Liver (tissue), 9 donors: ENCODE data around the gene RPL38. TPM values are rescaled to one million over a fixed set of nuclear protein-coding genes. Genes with fewer than 3 reads are reported as not detected.

Experiments
- DNase-seq: peaks from one replicate; pipeline ENCODE4 v3.0.0-alpha.2; 2017; ENCODE audit warnings: low spot score
- H3K27ac ChIP-seq, 2 donors: one replicate each; pipeline ENCODE4 v1.7.0; 2013; ENCODE audit warnings: inconsistent platforms in 2 of 2, low read length in 2 of 2, control low read depth in 1 of 2, low read depth in 1 of 2, mild to moderate bottlenecking in 1 of 2
- H3K27me3 ChIP-seq, 4 donors: one replicate each; pipeline versions ENCODE4 v1.6.1 to v1.7.0; 2013; ENCODE audit warnings: low read length in 3 of 4, inconsistent platforms in 1 of 4, mild to moderate bottlenecking in 1 of 4, moderate library complexity in 1 of 4; ENCODE audit not compliant: control insufficient read depth in 4 of 4, insufficient read depth in 4 of 4
- H3K36me3 ChIP-seq, 4 donors: one replicate each; pipeline versions ENCODE4 v1.6.1 to v1.7.0; 2013; ENCODE audit warnings: low read length in 3 of 4, mild to moderate bottlenecking in 3 of 4, low read depth in 1 of 4, moderate library complexity in 1 of 4; ENCODE audit not compliant: control insufficient read depth in 4 of 4, insufficient read depth in 3 of 4
- H3K4me1 ChIP-seq, 4 donors: one replicate each; pipeline versions ENCODE4 v1.6.1 to v1.7.0; 2013; ENCODE audit warnings: low read length in 3 of 4, mild to moderate bottlenecking in 3 of 4, moderate library complexity in 1 of 4; ENCODE audit not compliant: control insufficient read depth in 4 of 4, insufficient read depth in 4 of 4
- H3K4me3 ChIP-seq, 3 donors: one replicate each; pipeline versions ENCODE4 v1.6.1 to v1.7.0; 2013; ENCODE audit warnings: low read length in 3 of 3, control low read depth in 1 of 3, low read depth in 1 of 3, mild to moderate bottlenecking in 1 of 3
- H3K9ac ChIP-seq, 2 donors: one replicate each; pipeline ENCODE4 v1.7.0; 2013; ENCODE audit warnings: low read length in 2 of 2, mild to moderate bottlenecking in 2 of 2, moderate library complexity in 2 of 2, control low read depth in 1 of 2, low read depth in 1 of 2
- H3K9me3 ChIP-seq, 4 donors: one replicate each; pipeline versions ENCODE4 v1.6.1 to v1.7.0; 2013; ENCODE audit warnings: low read length in 3 of 4; ENCODE audit not compliant: control insufficient read depth in 4 of 4
- EGR1 ChIP-seq, 2 donors: IDR thresholded peaks; 2 replicates each; pipeline ENCODE4 v1.6.1; 2016 to 2018; ENCODE audit warnings: antibody characterized with exemption in 2 of 2, low read depth in 2 of 2
- FOXA1 ChIP-seq: IDR thresholded peaks from 2 replicates; pipeline ENCODE4 v1.6.1; 2016; ENCODE audit warnings: antibody characterized with exemption
- GABPA ChIP-seq, 2 donors: IDR thresholded peaks in 1 of 2; conservative IDR thresholded peaks in 1 of 2; 2 replicates each; pipeline ENCODE4 v1.6.1; 2016; ENCODE audit warnings: antibody characterized with exemption in 2 of 2, mild to moderate bottlenecking in 1 of 2, moderate library complexity in 1 of 2
- HNF4A ChIP-seq, 2 donors: conservative IDR thresholded peaks; 2 replicates each; pipeline ENCODE4 v1.6.1; 2016; ENCODE audit warnings: antibody characterized with exemption in 2 of 2, mild to moderate bottlenecking in 2 of 2
- HNF4G ChIP-seq: IDR thresholded peaks from 2 replicates; pipeline ENCODE4 v1.6.1; 2016; ENCODE audit warnings: antibody characterized with exemption
- JUND ChIP-seq, 2 donors: IDR thresholded peaks; 2 replicates each; pipeline ENCODE4 v1.6.1; 2016; ENCODE audit warnings: antibody characterized with exemption in 2 of 2
- NR2F2 ChIP-seq: IDR thresholded peaks from 2 replicates; pipeline ENCODE4 v1.6.1; 2016; ENCODE audit warnings: antibody characterized with exemption
- RAD21 ChIP-seq, 2 donors: IDR thresholded peaks; 2 replicates each; pipeline ENCODE4 v1.6.1; 2016; ENCODE audit warnings: antibody characterized with exemption in 2 of 2, mild to moderate bottlenecking in 2 of 2
- SP1 ChIP-seq: IDR thresholded peaks from 2 replicates; pipeline ENCODE4 v1.6.1; 2018; ENCODE audit warnings: antibody characterized with exemption, mild to moderate bottlenecking
- TAF1 ChIP-seq: conservative IDR thresholded peaks from 2 replicates; pipeline ENCODE4 v1.6.1; 2016; ENCODE audit warnings: antibody characterized with exemption, mild to moderate bottlenecking
- YY1 ChIP-seq: IDR thresholded peaks from 2 replicates; pipeline ENCODE4 v1.6.1; 2016; ENCODE audit warnings: antibody characterized with exemption, mild to moderate bottlenecking
- WGBS: extraction: QIAGEN DNeasy Blood & Tissue Kit; methylation state at CpG from one replicate; pipeline ENCODE4 v1.1.7; 2013; 5-methylcytosine and 5-hydroxymethylcytosine counted together
- polyA plus RNA-seq, 2 donors: library from polyadenylated mRNA; stranded (reverse) in 1 of 2; unstranded in 1 of 2; fragments of 200-250 nt in 1 of 2; fragments of >200 nt in 1 of 2; fragmentation: Nextera tagmentation in 1 of 2; extraction: Ambion mirVana in 1 of 2; gene quantifications; one replicate each; pipeline versions ENCODE4 v1.2.1 to v1.2.3, GENCODE V29; 2013 to 2015
- total RNA-seq, 2 donors: library from RNA; depleted of rRNA; stranded (reverse); fragments of >200 nt; gene quantifications; one replicate each; pipeline ENCODE4 v1.2.3, GENCODE V29; 2014
- TF ChIP-seq, protein P1 (sequence below): IDR thresholded peaks from 2 replicates; pipeline ENCODE4 v1.6.1; 2016; ENCODE audit warnings: antibody characterized with exemption
- TF ChIP-seq, protein P2 (sequence below): IDR thresholded peaks from 2 replicates; pipeline ENCODE4 v1.6.1; 2016; ENCODE audit warnings: antibody characterized with exemption
- TF ChIP-seq, protein P3 (sequence below): IDR thresholded peaks from 2 replicates; pipeline ENCODE4 v1.6.1; 2016; ENCODE audit warnings: antibody characterized with exemption
- TF ChIP-seq, protein P4 (sequence below): fragments of 150-350 bp; IDR thresholded peaks from 2 replicates; pipeline ENCODE4 v1.5.1; 2017; ENCODE audit warnings: improper control_type of control experiment, low read depth, low read length; ENCODE audit not compliant: missing input control
- donor health status: healthy.
- donor health status: healthy.
- donor health status: healthy.
- donor health status: healthy.
- donor health status: healthy.

Gene RPL38
- total and polyA plus RNA-seq, 4 donors, result 67.7 to 1,367 (median 455) TPM

DNA sequence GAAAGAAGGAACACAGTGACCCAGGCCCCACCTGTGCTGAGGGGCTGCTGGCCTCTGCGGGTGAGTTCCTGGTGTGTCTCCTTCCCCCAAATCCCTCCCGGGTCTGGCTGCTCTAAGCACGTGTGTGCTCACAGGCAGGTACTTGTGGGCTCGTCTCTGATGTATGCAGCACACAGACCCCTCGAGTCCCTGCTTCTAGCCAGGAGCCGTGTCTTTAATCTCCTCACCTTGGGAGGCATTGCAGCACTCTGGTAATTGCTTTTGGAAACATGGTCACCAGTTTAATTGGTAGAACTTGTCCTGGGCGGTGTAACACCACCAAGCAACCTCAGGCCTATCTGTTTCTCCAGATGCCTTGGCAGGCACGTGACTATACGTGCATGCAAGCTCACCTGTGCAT is 8.8 kb upstream of the RPL38 start:
- TF ChIP-seq, protein P1, sequence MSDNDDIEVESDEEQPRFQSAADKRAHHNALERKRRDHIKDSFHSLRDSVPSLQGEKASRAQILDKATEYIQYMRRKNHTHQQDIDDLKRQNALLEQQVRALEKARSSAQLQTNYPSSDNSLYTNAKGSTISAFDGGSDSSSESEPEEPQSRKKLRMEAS, result no peak
- TF ChIP-seq GABPA (IDR thresholded peaks at IDR 0.05 in 1 of 2, conservative IDR thresholded peaks at IDR 0.05 in 1 of 2), result no peak
- 76% methylated on average over 9 of the region's 9 CpGs for WGBS

DNA sequence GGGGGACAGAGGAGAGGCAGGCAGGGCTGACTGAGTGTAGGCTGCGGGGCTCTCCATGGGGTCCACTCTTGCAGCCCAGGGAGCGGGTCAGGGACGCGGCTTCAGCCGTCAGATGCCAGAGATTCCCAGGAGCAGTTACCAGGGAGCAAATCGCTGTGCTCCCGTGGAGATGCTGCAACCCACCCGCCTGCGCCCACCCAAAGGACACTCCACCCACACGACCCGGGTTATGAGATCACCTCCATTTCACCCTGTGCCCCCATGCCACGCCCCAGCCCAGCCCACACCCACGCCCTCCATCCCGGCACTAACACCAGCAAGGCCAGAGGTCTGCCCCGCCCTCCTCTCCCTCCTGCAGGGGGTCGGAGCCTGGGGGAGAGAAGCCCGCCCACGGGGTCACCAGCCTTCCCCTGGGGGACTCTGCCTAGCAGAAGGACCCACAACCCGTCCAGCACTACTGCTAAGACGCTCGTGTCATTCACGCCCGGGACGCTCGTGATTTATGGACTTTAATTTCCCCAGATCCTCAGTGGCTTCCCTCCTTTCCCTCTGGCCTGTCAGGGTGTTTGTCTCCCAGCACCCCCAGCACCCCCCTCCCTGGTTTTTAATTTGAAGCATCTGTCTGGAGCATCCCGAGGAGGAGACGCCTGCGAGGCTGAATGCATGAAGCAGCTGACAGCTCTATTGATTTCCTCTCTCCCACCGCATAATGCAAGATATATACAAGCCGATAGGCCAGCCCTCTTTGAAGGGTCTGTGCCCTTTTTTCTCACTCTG is 6.7 kb upstream of the RPL38 start:
- no peak for DNase-seq
- Histone ChIP-seq H3K36me3 (no peaks in the 10 kb centered on the region), H3K4me3 (no peak overlapping the region), H3K4me1 (peaks cover 0 to 8% (median 3%) of the 10 kb centered on the region in 4 donors), H3K9ac (no peak overlapping the region), H3K27ac (no peak overlapping the region), H3K27me3 (peaks cover 0 to 3% (median 0%) of the 10 kb centered on the region in 4 donors), H3K9me3 (no peaks in the 10 kb centered on the region)
- TF ChIP-seq FOXA1 (no peak), SP1 (no peak), JUND (IDR thresholded peaks at IDR 0.05) (no peak), EGR1 (IDR thresholded peaks at IDR 0.05; ENCODE audit: low read depth in 2 of 2) (no peak), NR2F2 (no peak), RAD21 (IDR thresholded peaks at IDR 0.05) (no peak), TAF1 (no peak), YY1 (no peak), HNF4A (conservative IDR thresholded peaks at IDR 0.05) (no peak), HNF4G (no peak)
- TF ChIP-seq, protein P2, sequence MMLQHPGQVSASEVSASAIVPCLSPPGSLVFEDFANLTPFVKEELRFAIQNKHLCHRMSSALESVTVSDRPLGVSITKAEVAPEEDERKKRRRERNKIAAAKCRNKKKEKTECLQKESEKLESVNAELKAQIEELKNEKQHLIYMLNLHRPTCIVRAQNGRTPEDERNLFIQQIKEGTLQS, result no peak
- TF ChIP-seq, protein P3, sequence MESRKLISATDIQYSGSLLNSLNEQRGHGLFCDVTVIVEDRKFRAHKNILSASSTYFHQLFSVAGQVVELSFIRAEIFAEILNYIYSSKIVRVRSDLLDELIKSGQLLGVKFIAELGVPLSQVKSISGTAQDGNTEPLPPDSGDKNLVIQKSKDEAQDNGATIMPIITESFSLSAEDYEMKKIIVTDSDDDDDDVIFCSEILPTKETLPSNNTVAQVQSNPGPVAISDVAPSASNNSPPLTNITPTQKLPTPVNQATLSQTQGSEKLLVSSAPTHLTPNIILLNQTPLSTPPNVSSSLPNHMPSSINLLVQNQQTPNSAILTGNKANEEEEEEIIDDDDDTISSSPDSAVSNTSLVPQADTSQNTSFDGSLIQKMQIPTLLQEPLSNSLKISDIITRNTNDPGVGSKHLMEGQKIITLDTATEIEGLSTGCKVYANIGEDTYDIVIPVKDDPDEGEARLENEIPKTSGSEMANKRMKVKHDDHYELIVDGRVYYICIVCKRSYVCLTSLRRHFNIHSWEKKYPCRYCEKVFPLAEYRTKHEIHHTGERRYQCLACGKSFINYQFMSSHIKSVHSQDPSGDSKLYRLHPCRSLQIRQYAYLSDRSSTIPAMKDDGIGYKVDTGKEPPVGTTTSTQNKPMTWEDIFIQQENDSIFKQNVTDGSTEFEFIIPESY, result no peak
- TF ChIP-seq, protein P4, sequence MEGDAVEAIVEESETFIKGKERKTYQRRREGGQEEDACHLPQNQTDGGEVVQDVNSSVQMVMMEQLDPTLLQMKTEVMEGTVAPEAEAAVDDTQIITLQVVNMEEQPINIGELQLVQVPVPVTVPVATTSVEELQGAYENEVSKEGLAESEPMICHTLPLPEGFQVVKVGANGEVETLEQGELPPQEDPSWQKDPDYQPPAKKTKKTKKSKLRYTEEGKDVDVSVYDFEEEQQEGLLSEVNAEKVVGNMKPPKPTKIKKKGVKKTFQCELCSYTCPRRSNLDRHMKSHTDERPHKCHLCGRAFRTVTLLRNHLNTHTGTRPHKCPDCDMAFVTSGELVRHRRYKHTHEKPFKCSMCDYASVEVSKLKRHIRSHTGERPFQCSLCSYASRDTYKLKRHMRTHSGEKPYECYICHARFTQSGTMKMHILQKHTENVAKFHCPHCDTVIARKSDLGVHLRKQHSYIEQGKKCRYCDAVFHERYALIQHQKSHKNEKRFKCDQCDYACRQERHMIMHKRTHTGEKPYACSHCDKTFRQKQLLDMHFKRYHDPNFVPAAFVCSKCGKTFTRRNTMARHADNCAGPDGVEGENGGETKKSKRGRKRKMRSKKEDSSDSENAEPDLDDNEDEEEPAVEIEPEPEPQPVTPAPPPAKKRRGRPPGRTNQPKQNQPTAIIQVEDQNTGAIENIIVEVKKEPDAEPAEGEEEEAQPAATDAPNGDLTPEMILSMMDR, result no peak
- TF ChIP-seq, protein P1, result no peak
- WGBS, result 57% methylated on average over 30 of the region's 30 CpGs

More for the DNA sequence above, 8.8 kb upstream of the RPL38 start:
- no peaks in the 10 kb centered on the region for H3K27me3 ChIP-seq
- H3K36me3 ChIP-seq, result no peaks in the 10 kb centered on the region
- no peak overlapping the region for H3K27ac ChIP-seq
- no peak overlapping the region for H3K9ac ChIP-seq
- no peak overlapping the region for H3K4me3 ChIP-seq
- peaks cover 0 to 6% (median 2%) of the 10 kb centered on the region in 4 donors for H3K4me1 ChIP-seq
- H3K9me3 ChIP-seq, result no peaks in the 10 kb centered on the region
- DNase-seq, result no peak
